ENCODE results near the gene RTKN2.

The RTKN2 gene

DNA sequence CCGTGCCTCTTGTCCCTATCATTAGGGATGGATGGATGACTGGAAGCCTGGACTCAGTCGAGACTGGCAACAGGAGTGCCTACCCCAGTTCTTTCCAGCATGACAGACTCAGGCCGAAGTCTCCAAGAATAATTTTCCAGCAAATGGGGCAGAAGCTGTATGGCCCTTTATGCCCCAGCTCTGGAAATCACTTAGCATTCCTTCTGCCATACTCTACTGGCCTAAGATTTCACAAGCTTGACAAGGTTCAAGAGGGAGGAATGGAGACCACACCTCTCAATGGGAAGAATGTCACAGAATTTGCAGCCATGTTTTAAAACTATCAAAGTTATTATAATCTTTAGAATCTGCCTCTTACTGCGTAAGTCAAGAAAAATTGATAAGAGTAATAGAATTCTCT is 39.0 kb upstream of the RTKN2 start:
- TF ChIP-seq SIN3A (IDR thresholded peaks at IDR 0.05; ENCODE audit: borderline replicate concordance, insufficient read depth, low read length) = no peak
- TF ChIP-seq, protein P1, sequence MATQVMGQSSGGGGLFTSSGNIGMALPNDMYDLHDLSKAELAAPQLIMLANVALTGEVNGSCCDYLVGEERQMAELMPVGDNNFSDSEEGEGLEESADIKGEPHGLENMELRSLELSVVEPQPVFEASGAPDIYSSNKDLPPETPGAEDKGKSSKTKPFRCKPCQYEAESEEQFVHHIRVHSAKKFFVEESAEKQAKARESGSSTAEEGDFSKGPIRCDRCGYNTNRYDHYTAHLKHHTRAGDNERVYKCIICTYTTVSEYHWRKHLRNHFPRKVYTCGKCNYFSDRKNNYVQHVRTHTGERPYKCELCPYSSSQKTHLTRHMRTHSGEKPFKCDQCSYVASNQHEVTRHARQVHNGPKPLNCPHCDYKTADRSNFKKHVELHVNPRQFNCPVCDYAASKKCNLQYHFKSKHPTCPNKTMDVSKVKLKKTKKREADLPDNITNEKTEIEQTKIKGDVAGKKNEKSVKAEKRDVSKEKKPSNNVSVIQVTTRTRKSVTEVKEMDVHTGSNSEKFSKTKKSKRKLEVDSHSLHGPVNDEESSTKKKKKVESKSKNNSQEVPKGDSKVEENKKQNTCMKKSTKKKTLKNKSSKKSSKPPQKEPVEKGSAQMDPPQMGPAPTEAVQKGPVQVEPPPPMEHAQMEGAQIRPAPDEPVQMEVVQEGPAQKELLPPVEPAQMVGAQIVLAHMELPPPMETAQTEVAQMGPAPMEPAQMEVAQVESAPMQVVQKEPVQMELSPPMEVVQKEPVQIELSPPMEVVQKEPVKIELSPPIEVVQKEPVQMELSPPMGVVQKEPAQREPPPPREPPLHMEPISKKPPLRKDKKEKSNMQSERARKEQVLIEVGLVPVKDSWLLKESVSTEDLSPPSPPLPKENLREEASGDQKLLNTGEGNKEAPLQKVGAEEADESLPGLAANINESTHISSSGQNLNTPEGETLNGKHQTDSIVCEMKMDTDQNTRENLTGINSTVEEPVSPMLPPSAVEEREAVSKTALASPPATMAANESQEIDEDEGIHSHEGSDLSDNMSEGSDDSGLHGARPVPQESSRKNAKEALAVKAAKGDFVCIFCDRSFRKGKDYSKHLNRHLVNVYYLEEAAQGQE (IDR thresholded peaks at IDR 0.05; ENCODE audit: insufficient read depth in 1 of 2, low read depth in 2 of 2, low read length in 2 of 2) = no peak
- TF ChIP-seq TAF1 (IDR thresholded peaks at IDR 0.05; ENCODE audit: borderline replicate concordance, insufficient read depth, low read length) = no peak
- no peak for TF ChIP-seq FOXP2 (optimal IDR thresholded peaks at IDR 0.05; ENCODE audit: borderline replicate concordance, extremely low read depth, extremely low read length, insufficient read depth)
- TF ChIP-seq POLR2AphosphoS5 (IDR thresholded peaks at IDR 0.05; ENCODE audit: low read depth, low read length) = no peak

DNA sequence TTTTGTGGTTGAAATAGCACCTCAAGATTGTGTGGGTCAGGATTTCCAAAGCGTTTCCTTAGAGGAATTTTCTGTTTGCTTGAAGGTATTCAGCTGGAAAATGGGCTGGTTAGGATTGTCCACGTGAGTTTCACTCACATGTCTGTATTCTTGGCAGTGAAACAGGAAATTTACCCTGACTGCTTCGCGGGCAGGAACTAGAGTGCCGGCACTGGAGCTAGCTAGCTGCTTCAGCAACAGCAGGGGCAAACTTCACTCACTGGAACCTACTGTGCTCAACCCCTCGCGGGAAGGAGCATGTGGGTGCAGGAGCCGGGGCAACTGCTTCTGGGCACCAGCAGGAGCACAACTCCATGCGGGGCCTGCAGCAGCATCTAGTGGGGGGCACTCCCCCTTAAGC is 38.0 kb upstream of the RTKN2 start:
- TF ChIP-seq FOXP2 (optimal IDR thresholded peaks at IDR 0.05; ENCODE audit: borderline replicate concordance, extremely low read depth, extremely low read length, insufficient read depth) (no peak), TAF1 (IDR thresholded peaks at IDR 0.05; ENCODE audit: borderline replicate concordance, insufficient read depth, low read length) (no peak), SIN3A (IDR thresholded peaks at IDR 0.05; ENCODE audit: borderline replicate concordance, insufficient read depth, low read length) (no peak), POLR2AphosphoS5 (IDR thresholded peaks at IDR 0.05; ENCODE audit: low read depth, low read length) (no peak)
- TF ChIP-seq, protein P1 (IDR thresholded peaks at IDR 0.05; ENCODE audit: insufficient read depth in 1 of 2, low read depth in 2 of 2, low read length in 2 of 2) = no peak

DNA sequence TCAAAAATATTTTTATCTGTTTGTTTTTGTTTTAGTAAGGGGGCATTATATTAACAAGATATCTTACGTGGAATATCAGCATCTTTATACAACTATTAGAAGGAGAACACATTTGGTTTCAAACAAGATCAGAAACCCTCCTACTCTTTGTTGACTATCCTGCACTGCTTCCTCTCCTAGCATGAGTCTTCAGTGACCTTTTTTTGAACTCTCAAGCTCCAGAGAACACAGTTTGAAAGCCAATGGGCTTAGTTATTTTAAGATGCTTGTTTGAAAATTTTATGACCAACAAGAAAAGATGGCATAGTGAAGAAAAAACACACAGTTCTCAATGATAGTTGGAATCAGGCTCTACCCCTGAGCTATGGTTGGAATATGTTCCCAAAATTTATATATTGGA is 37.2 kb upstream of the RTKN2 start:
- TF ChIP-seq FOXP2 (optimal IDR thresholded peaks at IDR 0.05; ENCODE audit: borderline replicate concordance, extremely low read depth, extremely low read length, insufficient read depth) (no peak), SIN3A (IDR thresholded peaks at IDR 0.05; ENCODE audit: borderline replicate concordance, insufficient read depth, low read length) (no peak), POLR2AphosphoS5 (IDR thresholded peaks at IDR 0.05; ENCODE audit: low read depth, low read length) (no peak), TAF1 (IDR thresholded peaks at IDR 0.05; ENCODE audit: borderline replicate concordance, insufficient read depth, low read length) (no peak)
- TF ChIP-seq, protein P1 (IDR thresholded peaks at IDR 0.05; ENCODE audit: insufficient read depth in 1 of 2, low read depth in 2 of 2, low read length in 2 of 2) = no peak

DNA sequence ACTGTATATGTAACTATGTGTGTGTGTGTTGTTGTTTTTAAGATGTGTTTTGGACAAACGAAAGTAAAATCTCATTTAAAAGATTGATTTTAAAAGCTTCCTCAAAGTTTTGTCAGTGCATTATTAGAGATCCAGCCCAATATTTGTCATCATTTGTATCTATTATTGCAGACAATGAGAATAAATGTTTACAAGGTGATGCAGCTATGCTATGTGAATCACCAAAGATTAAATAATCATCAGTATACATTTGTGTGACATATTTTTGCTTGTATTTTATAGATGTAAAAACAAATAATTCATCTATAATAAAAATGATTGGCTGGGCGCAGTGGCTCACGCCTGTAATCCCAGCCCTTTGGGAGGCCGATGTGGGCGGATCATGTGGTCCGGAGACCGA is 35.3 kb upstream of the RTKN2 start:
- no peak for TF ChIP-seq FOXP2 (optimal IDR thresholded peaks at IDR 0.05; ENCODE audit: borderline replicate concordance, extremely low read depth, extremely low read length, insufficient read depth)
- TF ChIP-seq TAF1 (IDR thresholded peaks at IDR 0.05; ENCODE audit: borderline replicate concordance, insufficient read depth, low read length) = no peak
- TF ChIP-seq, protein P1 (IDR thresholded peaks at IDR 0.05; ENCODE audit: insufficient read depth in 1 of 2, low read depth in 2 of 2, low read length in 2 of 2) = no peak
- TF ChIP-seq POLR2AphosphoS5 (IDR thresholded peaks at IDR 0.05; ENCODE audit: low read depth, low read length) = no peak
- no peak for TF ChIP-seq SIN3A (IDR thresholded peaks at IDR 0.05; ENCODE audit: borderline replicate concordance, insufficient read depth, low read length)

DNA sequence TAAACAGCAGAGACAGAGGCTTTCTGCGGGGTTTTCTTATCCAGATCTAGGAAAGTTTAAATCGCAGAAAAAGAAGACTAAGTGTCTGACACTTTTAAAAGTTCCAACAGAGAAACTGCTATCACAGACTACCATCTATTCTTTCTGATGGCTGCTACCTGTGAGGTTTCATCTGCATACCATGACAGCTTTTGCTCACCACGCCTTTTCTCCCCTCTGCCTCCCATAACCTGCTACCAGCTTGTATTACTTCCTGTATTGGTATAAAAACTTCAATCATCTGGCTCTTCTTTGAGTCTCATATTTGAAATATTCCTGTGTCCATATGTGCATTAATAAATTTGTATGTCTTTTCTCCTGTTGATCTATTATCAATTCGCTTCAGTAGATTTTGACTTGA is 34.1 kb upstream of the RTKN2 start:
- TF ChIP-seq TAF1 (IDR thresholded peaks at IDR 0.05; ENCODE audit: borderline replicate concordance, insufficient read depth, low read length) = no peak
- TF ChIP-seq, protein P1 (IDR thresholded peaks at IDR 0.05; ENCODE audit: insufficient read depth in 1 of 2, low read depth in 2 of 2, low read length in 2 of 2) = no peak
- TF ChIP-seq SIN3A (IDR thresholded peaks at IDR 0.05; ENCODE audit: borderline replicate concordance, insufficient read depth, low read length) = no peak

Data from PFSK-1 (cell line).